ENCODE results near the gene AHCYL2.
"Not testable (repeated sequence)": the region's sequence is repeated elsewhere in the genome, so short reads cannot be mapped to it uniquely, and the experiment has no call there.

AHCYL2 gene

GRCh38 chr7:129458171-129458570, 233.3 kb downstream of the AHCYL2 start:
- no peak for ATAC-seq

GRCh38 chr7:129461809-129462208, 237.0 kb downstream of the AHCYL2 start:
- no peak for ATAC-seq

- ATAC-seq: no peak
Observed at GRCh38 chr7:129462420-129462819, 237.6 kb downstream of the AHCYL2 start.

GRCh38 chr7:129464194-129464593, 239.4 kb downstream of the AHCYL2 start:
- ATAC-seq: no peak

- no peak for ATAC-seq
Observed at GRCh38 chr7:129465080-129465479, 240.2 kb downstream of the AHCYL2 start.

GRCh38 chr7:129466796-129467195, 242.0 kb downstream of the AHCYL2 start:
- no peak for ATAC-seq

- ATAC-seq: no peak
Observed at GRCh38 chr7:129468087-129468486, 243.3 kb downstream of the AHCYL2 start.

- ATAC-seq: no peak
Observed at GRCh38 chr7:129468547-129468946, 243.7 kb downstream of the AHCYL2 start.

GRCh38 chr7:129469930-129470329, 245.1 kb downstream of the AHCYL2 start:
- ATAC-seq: no peak

- ATAC-seq: no peak
Observed at GRCh38 chr7:129470411-129470810, 245.6 kb downstream of the AHCYL2 start.

GRCh38 chr7:129471402-129471827, 246.6 kb downstream of the AHCYL2 start:
- peak; percentile 81 to 84 for ATAC-seq

GRCh38 chr7:129475931-129476330, 251.1 kb downstream of the AHCYL2 start:
- ATAC-seq: not testable (repeated sequence)

GRCh38 chr7:129476398-129476797, 251.6 kb downstream of the AHCYL2 start:
- ATAC-seq: not testable (repeated sequence)
